ENCODE results near the gene MAB21L4.

DNA sequence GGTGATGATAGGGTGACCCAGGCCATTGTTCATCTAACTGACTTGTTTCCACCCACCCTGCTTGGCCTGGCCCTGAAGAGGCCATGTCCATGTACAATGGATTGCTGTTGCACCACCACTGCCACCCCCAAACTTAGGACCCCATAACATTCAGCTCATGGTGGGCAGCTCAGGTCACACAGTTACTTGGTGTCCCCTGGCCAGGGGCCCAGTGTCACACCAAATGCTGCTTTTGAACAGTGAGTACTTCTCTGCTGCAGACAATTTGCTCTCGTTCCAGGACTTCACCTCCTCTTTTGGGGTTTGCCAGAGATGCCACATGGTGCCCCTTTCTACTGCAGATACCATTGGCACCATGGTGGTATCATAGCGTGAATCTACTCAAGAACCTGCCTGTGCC, 11.7 kb downstream of the MAB21L4 start:
- TF ChIP-seq POLR2A (IDR thresholded peaks at IDR 0.05; ENCODE audit: low read depth) (no peak), EP300 (IDR thresholded peaks at IDR 0.05) (no peak)
- TF ChIP-seq, protein P1, sequence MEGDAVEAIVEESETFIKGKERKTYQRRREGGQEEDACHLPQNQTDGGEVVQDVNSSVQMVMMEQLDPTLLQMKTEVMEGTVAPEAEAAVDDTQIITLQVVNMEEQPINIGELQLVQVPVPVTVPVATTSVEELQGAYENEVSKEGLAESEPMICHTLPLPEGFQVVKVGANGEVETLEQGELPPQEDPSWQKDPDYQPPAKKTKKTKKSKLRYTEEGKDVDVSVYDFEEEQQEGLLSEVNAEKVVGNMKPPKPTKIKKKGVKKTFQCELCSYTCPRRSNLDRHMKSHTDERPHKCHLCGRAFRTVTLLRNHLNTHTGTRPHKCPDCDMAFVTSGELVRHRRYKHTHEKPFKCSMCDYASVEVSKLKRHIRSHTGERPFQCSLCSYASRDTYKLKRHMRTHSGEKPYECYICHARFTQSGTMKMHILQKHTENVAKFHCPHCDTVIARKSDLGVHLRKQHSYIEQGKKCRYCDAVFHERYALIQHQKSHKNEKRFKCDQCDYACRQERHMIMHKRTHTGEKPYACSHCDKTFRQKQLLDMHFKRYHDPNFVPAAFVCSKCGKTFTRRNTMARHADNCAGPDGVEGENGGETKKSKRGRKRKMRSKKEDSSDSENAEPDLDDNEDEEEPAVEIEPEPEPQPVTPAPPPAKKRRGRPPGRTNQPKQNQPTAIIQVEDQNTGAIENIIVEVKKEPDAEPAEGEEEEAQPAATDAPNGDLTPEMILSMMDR (IDR thresholded peaks at IDR 0.05) = no peak

Measured in esophagus muscularis mucosa (tissue), 4 donors.